MM.1S (cell line): Measurements from ENCODE around the gene TMEM121.

Source experiments
- EZH2 ChIP-seq: fragments of 300-600 bp; sonication (generic); optimal IDR thresholded peaks from 2 replicates; pipeline ENCODE3; 2017; ENCODE audit warnings: low read depth, mild to moderate bottlenecking, antibody characterized with exemption, low read length, mixed read lengths
- TF ChIP-seq, protein P1 (sequence below): fragments of 300-600 bp; sonication (generic); IDR thresholded peaks from 2 replicates; pipeline ENCODE4 v1.5.1; 2016; ENCODE audit warnings: antibody characterized with exemption, low read length, mixed read lengths

DNA sequence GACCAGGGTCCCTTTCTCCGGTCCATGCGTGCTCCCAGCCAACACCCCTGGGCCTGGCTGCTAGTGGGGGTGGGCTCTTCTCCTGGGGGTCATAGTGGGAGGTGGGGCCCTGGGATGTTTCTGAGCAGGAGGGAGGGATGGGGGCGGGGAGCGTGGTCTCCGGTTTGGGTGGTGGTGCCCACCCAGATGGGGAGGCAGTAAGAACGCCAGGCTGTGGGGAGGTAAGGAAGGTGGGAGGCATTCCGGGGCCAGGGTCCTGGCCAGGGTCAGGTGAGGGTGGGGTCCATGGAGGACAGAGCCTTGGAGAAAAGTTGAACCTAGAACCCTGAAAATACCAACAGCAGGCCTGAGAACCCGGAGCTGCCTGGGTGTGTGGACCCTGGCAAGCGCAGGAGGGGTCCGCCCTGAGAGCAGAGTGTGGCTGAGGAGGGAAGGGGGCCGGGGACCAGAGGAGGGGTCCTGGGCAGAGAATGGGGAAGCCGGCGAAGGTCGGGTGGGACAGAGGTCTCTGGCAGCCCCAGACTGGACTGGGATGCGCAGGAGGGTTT lies 46.1 kb upstream of the TMEM121 start:
- TF ChIP-seq, protein P1, sequence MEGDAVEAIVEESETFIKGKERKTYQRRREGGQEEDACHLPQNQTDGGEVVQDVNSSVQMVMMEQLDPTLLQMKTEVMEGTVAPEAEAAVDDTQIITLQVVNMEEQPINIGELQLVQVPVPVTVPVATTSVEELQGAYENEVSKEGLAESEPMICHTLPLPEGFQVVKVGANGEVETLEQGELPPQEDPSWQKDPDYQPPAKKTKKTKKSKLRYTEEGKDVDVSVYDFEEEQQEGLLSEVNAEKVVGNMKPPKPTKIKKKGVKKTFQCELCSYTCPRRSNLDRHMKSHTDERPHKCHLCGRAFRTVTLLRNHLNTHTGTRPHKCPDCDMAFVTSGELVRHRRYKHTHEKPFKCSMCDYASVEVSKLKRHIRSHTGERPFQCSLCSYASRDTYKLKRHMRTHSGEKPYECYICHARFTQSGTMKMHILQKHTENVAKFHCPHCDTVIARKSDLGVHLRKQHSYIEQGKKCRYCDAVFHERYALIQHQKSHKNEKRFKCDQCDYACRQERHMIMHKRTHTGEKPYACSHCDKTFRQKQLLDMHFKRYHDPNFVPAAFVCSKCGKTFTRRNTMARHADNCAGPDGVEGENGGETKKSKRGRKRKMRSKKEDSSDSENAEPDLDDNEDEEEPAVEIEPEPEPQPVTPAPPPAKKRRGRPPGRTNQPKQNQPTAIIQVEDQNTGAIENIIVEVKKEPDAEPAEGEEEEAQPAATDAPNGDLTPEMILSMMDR = no peak
- no peak for TF ChIP-seq EZH2
